ENCODE measurements around the gene DNAJC22.
"Not testable (repeated sequence)": the region's sequence is repeated elsewhere in the genome, so short reads cannot be mapped to it uniquely, and the experiment has no call there.

DNAJC22 gene

DNA sequence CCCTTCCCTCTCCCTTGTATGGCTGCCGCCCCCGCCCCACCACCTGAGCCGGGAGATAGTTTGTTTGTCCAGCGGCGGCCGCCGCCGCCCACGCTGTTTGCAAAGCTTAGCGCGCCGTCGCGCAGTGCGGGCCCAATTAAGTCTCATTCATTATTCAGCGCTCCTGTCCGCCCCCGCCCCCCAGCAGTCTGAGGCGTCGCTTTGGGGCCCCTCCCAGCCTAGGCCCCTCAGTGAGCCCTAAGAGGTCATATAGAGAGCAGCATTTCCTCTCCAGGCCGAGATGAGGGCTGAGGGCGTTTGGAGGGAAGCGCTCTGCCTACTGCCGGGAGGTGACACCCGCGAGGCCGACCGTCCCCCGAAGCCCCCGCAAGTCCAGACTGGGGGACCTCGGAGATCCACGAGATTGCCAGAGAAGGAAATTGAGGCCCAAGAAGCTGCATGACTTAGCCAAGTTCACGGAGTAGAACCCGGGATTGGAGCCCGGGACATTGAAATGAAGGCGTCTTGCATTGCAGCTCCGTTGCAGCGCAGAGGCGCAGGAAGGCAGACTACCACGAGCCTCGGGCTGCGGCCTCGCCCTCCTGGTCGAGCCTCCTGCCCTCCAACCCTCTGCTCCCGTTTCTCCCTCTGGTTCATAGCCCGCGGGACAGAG lies at the start of gene DNAJC22:
Gene DNAJC22, plus strand, starts transcription at position 230 of the 652 bp plus-strand sequence. CDS start 1,985 bp downstream, outside the sequence.
- no peak for DNase-seq

DNA sequence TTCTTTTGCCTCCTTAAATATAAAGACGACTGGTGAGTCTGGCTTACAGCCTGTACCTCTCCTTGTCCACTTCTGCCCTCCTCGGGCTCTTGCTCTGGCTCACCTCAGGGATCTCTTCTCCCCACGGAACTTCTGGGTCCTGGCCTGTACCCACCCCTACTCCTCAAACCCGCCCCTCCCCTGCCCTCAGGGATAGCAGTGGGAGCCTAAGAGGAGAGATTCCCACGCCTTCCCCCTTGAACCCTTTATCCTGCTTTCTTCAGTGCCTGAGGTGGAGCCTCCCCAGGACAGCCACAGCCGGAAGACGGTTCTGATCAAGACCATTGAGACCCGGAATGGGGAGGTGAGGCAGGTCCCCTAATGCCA lies 49.0 kb upstream of the DNAJC22 start:
- no peak for DNase-seq

DNA sequence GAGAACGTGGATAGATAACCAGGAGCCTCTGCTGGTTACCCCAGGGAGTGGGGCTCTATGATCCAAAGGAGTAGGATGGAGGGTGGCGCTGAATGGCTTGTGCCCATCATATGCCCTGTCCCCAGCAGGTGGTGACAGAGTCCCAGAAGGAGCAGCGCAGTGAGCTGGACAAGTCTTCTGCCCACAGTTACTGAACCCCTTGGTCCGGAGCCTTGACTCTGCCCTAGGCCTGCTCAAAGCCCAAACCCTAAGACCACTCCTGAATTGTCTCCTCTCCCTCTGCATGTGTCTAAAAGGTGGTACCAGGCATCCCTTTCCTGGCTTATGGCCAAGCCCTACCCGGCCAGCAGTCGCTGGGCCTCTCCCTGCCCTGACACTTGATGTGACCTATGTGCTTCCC lies 48.5 kb upstream of the DNAJC22 start:
- no peak for DNase-seq

DNA sequence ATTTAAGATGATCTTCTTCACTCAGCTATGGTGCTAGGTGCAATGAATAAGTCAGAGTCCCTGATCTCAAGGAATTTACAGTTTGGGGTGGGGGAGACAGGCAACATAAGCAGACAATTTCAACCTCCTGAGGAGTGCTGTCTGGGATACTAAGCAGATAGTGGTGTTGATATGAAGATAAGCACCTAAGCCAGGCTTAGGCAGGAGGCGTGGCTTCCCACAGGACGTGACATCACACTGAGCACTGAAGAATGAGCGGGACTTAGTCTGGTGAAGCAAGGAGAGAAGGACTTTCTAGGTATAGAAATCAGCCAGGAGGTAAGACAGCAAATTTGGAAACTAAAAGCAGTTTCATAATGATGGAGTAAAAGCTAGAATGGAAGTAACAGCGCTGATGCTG lies 44.9 kb upstream of the DNAJC22 start:
- no peak for DNase-seq

DNA sequence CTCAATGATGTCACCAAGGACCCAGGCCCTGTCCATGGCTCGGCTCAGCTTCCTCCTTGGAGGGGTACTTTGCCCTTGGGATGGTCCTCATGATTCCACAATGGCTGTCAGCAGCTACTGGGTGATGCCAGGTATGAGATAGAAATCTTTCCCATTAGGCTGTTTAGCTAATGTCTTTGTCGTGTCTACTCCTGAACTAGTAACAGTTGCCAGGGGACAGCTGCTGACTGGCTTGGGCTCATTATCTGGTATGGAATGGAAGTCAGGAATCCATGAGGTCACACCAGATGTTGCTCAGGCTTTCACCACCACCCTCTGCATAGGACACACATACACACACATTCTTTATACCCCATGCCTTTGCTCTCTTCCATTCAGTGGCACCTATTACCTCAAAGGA lies 42.5 kb upstream of the DNAJC22 start:
- DNase-seq, result no peak

DNA sequence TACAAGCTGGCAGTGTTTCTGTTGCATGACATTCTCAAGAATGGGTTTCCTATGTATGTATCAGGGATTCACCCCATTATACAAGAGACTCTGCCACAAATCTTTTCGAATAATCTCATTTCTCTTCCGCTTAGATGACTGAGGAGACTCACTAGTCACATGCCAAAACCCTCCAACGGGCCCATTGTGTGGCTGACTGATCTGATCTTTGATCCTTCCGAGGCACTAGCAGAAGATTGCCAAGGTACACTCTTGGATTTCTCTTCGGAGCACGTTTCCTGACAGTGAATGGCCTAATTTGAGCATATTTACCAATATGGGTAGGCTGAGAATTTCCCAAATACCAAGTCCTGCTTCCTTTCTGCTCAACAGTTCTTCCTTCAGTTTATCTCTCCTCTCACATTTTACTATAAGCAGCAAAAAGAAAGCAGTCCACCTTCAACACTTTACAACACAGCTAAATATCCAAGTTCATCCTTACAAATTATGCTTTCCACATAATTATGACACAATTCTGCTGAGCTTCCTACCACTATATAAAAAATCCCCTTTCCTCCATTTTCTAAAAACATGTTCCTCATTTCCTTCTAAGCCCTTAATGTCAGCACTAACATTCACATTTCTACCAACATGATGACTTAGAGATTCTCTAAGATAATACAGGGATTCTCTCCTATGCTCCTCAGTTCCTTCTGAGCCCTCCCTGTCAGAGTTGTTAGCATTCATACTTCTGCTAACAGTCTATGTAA lies 40.8 kb upstream of the DNAJC22 start:
- no peak for DNase-seq

DNA sequence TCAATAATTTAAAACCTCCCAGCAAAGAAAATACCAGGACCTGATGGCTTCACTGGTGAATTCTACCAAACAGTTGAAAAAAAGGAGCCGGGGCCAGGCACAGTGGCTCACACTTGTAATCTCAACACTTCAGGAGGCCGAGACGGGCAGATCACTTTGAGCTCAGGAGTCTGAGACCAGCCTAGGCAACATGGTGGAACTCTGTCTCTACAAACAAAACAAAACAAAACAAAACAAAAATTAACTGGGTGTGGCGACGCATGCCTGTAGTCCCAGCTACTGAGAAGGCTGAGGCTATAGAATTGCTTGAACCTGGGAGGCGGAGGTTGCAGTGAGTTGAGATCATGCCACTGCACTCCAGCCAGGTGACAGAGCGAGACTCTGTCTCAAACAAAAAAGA lies 37.3 kb upstream of the DNAJC22 start:
- no peak for DNase-seq

DNA sequence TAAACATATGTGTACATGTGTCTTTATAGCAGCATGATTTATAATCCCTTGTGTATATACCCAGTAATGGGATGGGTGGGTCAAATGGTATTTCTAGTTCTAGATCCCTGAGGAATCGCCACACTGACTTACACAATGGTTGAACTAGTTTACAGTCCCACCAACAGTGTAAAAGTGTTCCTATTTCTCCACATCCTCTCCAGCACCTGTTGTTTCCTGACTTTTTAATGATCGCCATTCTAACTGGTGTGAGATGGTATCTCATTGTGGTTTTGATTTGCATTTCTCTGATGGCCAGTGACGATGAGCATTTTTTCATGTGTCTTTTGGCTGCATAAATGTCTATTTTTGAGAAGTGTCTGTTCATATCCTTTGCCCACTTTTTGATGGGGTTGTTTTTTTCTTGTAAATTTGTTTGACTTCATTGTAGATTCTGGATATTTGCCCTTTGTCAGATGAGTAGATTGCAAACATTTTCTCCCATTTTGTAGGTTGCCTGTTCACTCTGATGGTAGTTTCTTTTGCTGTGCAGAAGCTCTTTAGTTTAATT lies 36.2 kb upstream of the DNAJC22 start:
- DNase-seq, result not testable (repeated sequence)

DNA sequence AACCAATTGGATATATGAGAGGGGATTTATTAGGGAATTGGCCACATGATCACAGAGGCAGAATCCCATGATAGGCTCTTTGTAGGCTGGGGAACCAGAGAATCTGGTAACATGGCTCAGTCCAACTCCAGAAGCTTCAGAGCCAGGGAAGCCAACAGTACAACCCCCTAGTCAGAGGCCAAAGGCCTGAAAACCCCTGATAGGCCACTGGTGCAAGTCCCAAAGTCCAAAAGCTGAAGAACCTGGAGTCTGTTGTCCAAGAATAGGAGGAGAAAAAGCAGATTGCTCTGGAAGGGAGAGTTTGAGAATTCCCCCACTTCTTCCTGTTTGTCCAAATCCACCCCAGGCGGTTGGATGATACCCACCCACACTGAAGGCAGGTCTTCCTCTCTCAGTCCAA lies 31.9 kb upstream of the DNAJC22 start:
- DNase-seq, result no peak

DNA sequence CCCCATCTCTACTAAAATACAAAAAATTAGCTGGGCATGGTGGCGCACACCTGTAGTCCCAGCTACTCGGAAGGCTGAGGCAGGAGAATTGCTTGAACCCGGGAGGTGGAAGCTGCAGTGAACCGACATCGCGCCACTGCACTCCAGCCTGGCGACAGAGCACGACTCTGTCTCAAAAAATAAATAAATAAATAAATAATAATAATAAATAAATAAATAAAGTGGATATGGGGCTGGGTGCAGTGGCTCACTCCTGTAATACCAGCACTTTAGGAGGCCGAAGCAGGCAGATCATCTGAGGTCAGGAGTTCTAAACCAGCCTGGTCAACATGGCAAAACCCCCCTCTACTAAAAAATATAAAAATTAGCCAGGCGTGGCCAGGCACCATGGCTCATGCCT lies 29.6 kb upstream of the DNAJC22 start:
- not testable (repeated sequence) for DNase-seq

DNA sequence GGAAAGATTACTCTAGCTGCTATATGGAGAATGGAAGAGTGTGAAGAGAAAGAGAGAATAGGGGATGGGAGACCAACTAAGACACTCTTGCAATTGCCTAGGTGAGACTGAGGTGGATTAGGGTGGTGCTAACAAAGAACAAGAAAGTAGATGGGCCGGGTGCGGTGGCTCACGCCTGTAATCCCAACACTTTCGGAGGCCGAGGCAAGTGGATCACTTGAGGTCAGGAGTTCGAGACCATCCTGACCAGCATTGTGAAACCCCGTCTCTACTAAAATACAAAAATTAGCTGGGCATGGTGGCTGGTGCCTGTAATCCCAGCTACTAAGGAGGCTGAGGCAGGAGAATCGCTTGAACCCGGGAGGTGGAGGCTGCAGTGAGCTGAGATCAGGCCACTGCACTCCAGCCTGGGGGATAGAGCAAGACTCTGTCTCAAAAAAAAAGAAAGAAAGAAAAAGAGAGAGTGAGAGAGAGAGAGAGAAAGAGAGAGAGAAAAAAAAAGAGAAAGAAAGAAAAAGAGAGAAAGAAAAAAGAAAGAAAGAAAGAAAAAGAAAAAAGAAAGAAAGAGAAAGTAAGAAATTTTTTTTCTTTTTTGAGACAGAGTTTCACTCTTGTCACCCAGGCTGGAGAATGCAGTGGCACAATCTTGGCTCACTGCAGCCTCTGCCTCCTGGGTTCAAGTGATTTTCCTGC lies 26.1 kb upstream of the DNAJC22 start:
- DNase-seq, result not testable (repeated sequence)

DNA sequence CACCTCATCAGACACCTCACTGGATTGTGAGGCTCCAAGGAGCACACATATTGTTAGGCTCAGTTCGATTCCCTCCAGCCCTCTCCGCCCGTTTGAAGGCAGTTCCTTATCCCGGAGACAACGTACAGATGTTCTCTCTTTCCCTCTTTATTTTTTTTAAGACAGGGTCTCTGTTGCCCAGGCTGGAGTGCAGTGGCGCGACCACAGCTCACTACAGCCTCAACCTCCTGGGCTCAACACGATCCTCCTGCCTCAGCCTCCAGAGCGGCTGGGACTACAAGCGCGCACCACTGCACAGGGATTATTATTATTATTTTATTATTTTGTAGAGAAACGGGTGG lies 24.4 kb upstream of the DNAJC22 start:
- DNase-seq, result no peak

DNA sequence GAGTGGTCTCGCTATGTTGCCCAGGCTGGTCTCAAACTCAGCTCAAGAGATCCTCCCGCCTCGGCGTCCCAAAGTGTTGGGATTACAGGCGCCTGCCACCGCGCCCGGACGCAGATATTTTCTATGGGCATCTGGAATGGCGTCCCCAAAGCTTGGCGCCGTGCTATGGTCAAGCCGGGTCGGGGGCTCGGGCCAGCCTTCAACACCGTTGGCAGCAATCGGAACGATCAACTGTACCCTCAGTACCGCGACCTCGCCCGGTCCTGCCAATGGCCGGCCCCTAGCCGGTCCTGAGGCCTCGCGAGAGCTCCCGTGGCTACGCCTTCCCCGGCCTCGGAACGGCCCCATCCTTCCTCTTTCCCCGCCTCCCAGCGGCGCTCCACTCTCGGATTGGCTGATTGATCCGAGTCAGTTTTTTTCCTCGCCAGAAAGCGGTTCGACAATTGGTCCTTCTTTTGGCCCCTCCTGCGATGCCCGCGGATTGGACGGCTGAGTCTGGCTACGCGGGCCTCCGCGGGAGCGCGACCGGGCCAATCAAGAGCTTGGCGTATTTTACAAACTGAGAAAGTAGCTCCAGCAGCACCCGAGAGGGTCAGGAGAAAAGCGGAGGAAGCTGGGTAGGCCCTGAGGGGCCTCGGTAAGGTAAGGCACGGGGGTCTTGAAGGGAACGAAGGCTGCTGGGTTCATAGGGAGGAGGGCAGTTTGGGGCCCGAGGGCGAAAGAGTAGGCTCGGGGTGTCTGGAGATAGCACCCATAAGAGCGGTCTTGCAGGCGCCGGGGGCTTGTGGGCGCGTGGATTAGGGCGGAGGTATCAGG lies 23.8 kb upstream of the DNAJC22 start, which contains the start of gene TROAP:
Gene TROAP, plus strand, starts transcription at position 548 of the 816 bp plus-strand sequence. CDS start 354 bp downstream, outside the sequence.
- DNase-seq, result peak; percentile 76 to 97

DNA sequence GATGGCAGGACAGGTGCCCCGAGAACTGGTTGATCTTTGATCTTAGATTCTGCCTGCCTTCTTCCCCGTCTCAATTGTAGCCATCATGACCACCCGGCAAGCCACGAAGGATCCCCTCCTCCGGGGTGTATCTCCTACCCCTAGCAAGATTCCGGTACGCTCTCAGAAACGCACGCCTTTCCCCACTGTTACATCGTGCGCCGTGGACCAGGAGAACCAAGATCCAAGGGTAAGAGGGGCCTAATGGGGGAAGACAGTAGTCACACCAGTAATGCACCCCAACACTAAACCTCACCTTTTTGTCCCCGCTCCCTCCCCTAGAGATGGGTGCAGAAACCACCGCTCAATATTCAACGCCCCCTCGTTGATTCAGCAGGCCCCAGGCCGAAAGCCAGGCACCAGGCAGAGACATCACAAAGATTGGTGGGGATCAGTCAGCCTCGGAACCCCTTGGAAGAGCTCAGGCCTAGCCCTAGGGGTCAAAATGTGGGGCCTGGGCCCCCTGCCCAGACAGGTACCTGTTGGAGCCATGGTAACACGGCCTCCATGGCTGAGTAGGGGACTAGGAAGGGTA lies 23.1 kb upstream of the DNAJC22 start:
- DNase-seq, result no peak

DNA sequence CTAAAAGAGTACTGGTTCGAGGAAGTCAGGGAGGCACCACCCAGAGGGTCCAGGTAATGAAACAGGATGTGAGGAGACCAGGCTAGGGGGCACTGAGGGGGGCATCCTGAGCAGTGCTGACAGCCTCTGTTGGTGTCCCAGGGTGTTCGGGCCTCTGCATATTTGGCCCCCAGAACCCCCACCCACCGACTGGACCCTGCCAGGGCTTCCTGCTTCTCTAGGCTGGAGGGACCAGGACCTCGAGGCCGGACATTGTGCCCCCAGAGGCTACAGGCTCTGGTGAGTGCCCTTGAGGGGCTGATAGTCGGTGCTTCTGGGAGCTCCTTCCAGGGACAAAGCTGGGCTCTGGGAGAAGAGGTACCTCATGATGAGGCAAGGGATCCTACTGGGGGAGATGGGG lies 21.1 kb upstream of the DNAJC22 start:
- no peak for DNase-seq

DNA sequence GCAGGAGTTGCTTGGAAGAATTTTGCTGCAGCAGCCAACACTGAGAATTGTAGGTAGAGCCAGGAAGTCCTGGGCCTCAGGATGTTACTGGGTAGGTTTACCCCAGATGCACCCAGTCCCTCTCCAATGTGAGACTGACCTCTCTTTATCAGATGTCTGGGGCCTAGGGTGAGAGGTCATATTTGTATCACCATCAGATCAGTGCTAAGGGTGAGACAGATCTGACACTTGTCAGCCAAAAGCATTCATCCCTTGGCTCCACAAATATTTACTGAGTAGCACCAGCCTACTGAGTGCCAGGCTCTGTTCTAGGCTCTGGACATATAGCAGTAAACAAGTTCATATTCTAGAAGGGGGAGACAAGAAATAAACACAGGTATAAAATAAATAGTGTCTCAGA lies 19.3 kb upstream of the DNAJC22 start:
- no peak for DNase-seq

DNA sequence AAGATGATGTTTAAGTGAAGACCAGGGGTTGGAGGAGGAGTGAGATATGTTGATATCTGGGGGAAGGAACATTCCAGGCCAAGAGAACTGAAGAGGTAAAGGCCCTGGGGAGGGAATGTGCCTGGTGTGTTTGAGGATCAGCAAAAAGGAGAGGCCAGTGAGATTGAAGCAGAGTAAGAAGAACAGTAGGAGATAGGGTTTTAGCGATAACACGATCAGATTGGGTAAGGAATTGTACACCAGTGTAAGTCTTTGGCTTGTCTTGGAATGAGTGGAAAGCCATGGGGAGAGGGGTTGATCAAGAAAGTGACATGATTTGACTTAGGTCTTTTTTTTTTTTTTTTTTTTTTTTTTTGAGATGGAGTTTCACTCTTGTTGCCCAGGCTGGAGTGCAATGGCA lies 18.8 kb upstream of the DNAJC22 start:
- DNase-seq, result no peak

DNA sequence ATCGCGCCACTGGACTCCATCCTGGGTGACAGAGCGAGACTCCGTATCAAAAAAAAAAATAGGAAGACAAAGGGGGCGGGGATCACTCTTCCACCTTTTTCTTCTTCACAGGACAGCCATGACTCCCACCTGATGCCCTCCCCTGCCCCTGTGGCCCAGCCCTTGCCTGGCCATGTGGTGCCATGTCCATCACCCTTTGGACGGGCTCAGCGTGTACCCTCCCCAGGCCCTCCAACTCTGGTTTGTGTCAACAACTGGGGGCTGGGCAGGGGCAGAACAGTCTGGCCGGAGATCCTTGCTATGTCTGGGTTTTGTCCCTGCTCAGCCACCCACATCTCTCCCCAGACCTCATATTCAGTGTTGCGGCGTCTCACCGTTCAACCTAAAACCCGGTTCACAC lies 17.9 kb upstream of the DNAJC22 start:
- DNase-seq, result no peak

DNA sequence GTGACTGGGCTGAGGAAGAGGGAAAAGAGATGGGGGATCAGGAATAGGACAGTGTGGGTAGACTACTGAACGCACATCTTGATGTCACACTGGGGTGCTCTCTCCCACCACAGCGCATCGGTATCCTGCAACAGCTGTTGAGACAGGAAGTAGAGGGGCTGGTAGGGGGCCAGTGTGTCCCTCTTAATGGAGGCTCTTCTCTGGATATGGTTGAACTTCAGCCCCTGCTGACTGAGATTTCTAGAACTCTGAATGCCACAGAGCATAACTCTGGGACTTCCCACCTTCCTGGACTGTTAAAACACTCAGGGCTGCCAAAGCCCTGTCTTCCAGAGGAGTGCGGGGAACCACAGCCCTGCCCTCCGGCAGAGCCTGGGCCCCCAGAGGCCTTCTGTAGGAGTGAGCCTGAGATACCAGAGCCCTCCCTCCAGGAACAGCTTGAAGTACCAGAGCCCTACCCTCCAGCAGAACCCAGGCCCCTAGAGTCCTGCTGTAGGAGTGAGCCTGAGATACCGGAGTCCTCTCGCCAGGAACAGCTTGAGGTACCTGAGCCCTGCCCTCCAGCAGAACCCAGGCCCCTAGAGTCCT lies 16.6 kb upstream of the DNAJC22 start:
- DNase-seq, result no peak

DNA sequence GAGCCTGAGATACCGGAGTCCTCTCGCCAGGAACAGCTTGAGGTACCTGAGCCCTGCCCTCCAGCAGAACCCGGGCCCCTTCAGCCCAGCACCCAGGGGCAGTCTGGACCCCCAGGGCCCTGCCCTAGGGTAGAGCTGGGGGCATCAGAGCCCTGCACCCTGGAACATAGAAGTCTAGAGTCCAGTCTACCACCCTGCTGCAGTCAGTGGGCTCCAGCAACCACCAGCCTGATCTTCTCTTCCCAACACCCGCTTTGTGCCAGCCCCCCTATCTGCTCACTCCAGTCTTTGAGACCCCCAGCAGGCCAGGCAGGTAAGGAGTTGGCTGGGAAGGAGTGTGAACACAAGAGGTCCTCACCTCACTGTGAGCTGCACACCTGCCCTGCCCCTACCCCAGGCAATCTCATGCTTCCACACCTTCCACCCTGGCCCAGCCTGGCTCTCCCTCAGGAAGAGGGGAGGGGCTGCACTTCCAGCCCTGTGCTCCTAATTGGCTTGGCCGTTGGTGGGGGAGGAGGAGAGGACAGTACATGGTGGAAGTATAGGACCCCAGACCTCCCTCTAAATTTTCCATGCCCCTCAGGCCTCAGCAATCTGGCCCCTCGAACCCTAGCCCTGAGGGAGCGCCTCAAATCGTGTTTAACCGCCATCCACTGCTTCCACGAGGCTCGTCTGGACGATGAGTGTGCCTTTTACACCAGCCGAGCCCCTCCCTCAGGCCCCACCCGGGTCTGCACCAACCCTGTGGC lies 15.9 kb upstream of the DNAJC22 start:
- DNase-seq, result no peak
